ENCODE data around the gene SHPK.

Gene SHPK

DNA sequence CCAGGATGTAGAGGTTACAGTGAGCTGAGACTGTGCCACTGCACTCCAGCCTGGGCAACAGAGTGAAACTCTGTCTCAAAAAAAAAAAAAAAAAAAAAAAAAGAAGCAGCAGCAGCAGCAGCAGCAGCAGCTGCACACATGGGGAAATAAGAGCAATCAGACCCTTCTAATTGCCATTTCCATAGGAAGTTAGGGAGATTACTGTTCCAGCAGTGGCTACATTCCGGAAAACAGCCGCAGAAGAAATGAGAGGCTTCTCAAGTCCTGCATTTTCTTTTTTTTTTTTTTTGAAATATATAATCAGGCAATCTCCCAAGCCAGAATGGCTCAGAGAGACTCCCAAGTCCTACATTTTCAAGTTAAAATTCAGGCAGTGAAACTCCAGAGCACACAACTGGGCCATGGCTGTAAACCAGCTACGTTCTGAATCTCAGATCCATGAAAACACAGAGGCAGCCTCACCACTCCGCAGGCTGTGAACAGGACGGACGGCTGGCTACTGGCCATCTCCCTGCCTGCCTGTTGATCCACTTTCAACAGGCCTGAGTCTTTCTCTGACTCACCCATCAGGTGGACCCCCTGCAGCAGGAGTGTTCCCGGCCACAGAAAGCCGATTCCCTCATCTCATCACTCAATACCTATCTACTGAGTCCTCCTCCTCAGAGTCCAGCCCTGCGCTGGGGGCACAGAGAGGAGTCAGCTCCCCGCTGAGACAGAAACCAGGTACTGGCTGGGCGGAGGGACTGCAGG is 41.8 kb downstream of the SHPK start:
- H3K4me3 ChIP-seq (ENCODE audit: low read depth, low read length, poor library complexity, severe bottlenecking), result no peak overlapping the region
- 0 out of 2 replicates have a peak, but pooled peaks cover 3% of the 10 kb centered on the region for H3K36me3 ChIP-seq (ENCODE audit: insufficient read depth, low read length)
- no peak overlapping the region for H3K27ac ChIP-seq (ENCODE audit: low read depth, low read length, poor library complexity, severe bottlenecking)
- H4K20me1 ChIP-seq (ENCODE audit: insufficient read depth, low read length), result no peaks in the 10 kb centered on the region
- no peaks in the 10 kb centered on the region for H3K9me2 ChIP-seq (ENCODE audit: low read depth, low read length)
- no peak for TF ChIP-seq EZH2 (IDR thresholded peaks at IDR 0.05; ENCODE audit: borderline replicate concordance, low read length)
- TF ChIP-seq, protein P1, sequence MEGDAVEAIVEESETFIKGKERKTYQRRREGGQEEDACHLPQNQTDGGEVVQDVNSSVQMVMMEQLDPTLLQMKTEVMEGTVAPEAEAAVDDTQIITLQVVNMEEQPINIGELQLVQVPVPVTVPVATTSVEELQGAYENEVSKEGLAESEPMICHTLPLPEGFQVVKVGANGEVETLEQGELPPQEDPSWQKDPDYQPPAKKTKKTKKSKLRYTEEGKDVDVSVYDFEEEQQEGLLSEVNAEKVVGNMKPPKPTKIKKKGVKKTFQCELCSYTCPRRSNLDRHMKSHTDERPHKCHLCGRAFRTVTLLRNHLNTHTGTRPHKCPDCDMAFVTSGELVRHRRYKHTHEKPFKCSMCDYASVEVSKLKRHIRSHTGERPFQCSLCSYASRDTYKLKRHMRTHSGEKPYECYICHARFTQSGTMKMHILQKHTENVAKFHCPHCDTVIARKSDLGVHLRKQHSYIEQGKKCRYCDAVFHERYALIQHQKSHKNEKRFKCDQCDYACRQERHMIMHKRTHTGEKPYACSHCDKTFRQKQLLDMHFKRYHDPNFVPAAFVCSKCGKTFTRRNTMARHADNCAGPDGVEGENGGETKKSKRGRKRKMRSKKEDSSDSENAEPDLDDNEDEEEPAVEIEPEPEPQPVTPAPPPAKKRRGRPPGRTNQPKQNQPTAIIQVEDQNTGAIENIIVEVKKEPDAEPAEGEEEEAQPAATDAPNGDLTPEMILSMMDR (IDR thresholded peaks at IDR 0.05; ENCODE audit: low read length), result no peak
- no peaks in the 10 kb centered on the region for H3K79me2 ChIP-seq (ENCODE audit: insufficient read depth, low read length)
- no peak overlapping the region for H2AFZ ChIP-seq (ENCODE audit: low read length)
- H3K9ac ChIP-seq (ENCODE audit: low read length), result no peak overlapping the region
- H3K9me3 ChIP-seq (ENCODE audit: low read length), result no peaks in the 10 kb centered on the region
- H3K4me2 ChIP-seq (ENCODE audit: low read length), result no peak overlapping the region
- no peaks in the 10 kb centered on the region for H3K27me3 ChIP-seq (ENCODE audit: insufficient read depth, low read length)
- no peaks in the 10 kb centered on the region for H3F3A ChIP-seq (ENCODE audit: insufficient read depth, low read length)
- no peaks in the 10 kb centered on the region for H3K4me1 ChIP-seq (ENCODE audit: insufficient read depth, low read length, severe bottlenecking)

DNA sequence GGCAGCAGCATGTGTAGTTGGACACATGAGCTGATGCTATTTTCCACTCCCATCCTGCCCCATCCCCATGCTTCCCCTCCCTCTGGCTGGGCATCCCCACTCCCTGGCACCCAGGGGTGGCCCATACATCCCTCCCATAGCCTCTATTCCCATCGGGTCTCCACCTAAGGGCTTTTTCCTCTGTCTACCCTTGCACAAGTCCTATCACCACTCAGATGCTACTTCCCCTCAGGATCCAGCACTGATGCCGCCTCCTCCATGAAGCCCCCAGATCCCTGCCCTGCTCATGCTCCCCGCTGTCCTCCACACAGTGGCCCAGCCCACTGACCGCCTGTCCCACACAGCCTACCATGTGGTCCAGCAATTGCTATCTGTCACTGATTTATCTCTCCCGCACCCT is 42.7 kb downstream of the SHPK start:
- Histone ChIP-seq H3K4me2 (ENCODE audit: low read length) (no peak overlapping the region), H4K20me1 (ENCODE audit: insufficient read depth, low read length) (no peaks in the 10 kb centered on the region), H3K4me3 (ENCODE audit: low read depth, low read length, poor library complexity, severe bottlenecking) (no peak overlapping the region), H3K9me3 (ENCODE audit: low read length) (no peaks in the 10 kb centered on the region), H2AFZ (ENCODE audit: low read length) (no peak overlapping the region), H3K9me2 (ENCODE audit: low read depth, low read length) (no peaks in the 10 kb centered on the region), H3F3A (ENCODE audit: insufficient read depth, low read length) (no peaks in the 10 kb centered on the region), H3K27me3 (ENCODE audit: insufficient read depth, low read length) (no peaks in the 10 kb centered on the region), H3K27ac (ENCODE audit: low read depth, low read length, poor library complexity, severe bottlenecking) (no peak overlapping the region), H3K79me2 (ENCODE audit: insufficient read depth, low read length) (no peaks in the 10 kb centered on the region), H3K4me1 (ENCODE audit: insufficient read depth, low read length, severe bottlenecking) (no peaks in the 10 kb centered on the region), H3K36me3 (ENCODE audit: insufficient read depth, low read length) (0 out of 2 replicates have a peak, but pooled peaks cover 3% of the 10 kb centered on the region), H3K9ac (ENCODE audit: low read length) (no peak overlapping the region)
- TF ChIP-seq, protein P1 (IDR thresholded peaks at IDR 0.05; ENCODE audit: low read length), result no peak
- no peak for TF ChIP-seq EZH2 (IDR thresholded peaks at IDR 0.05; ENCODE audit: borderline replicate concordance, low read length)

DNA sequence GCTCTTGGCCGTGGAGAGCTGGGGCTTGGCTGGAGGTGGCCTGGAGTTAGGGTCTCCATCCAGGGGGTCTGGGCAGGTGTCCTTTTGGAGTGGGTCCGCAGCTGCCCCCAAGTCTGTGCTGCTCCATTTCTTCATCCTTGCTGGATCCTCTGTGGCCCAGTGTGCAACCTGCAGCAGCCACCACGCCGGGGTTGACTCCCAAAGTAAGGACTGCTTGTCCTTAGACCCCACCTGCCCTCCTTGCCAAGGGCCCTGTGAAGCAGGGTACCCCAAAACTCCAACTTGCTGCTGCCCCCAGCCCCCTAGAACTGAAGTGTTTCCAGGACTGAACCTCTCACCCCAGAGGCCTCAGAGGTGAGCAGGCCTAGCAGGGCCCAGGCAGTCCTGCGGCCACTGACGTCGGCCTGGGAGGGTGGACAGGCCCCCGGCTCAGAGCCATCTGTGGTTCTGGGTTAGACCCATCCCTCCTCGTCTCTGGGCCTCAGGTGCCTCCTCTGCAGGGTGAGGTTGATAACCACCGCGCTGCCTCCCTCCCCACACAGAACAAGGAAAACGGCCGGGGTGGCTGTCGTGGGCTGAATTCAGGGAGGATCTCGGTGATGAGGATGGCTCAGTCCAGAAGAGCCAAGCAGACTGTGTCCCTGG is 43.7 kb downstream of the SHPK start:
- H3K9me3 ChIP-seq (ENCODE audit: low read length), result no peaks in the 10 kb centered on the region

More for the DNA sequence above, 43.7 kb downstream of the SHPK start:
- Histone ChIP-seq H3K27me3 (ENCODE audit: insufficient read depth, low read length) (no peaks in the 10 kb centered on the region), H2AFZ (ENCODE audit: low read length) (no peak overlapping the region), H4K20me1 (ENCODE audit: insufficient read depth, low read length) (no peaks in the 10 kb centered on the region), H3F3A (ENCODE audit: insufficient read depth, low read length) (no peaks in the 10 kb centered on the region), H3K9ac (ENCODE audit: low read length) (no peak overlapping the region), H3K27ac (ENCODE audit: low read depth, low read length, poor library complexity, severe bottlenecking) (no peak overlapping the region), H3K79me2 (ENCODE audit: insufficient read depth, low read length) (no peaks in the 10 kb centered on the region), H3K4me2 (ENCODE audit: low read length) (no peak overlapping the region), H3K36me3 (ENCODE audit: insufficient read depth, low read length) (0 out of 2 replicates have a peak, but pooled peaks cover 3% of the 10 kb centered on the region), H3K4me3 (ENCODE audit: low read depth, low read length, poor library complexity, severe bottlenecking) (no peak overlapping the region), H3K9me2 (ENCODE audit: low read depth, low read length) (no peaks in the 10 kb centered on the region), H3K4me1 (ENCODE audit: insufficient read depth, low read length, severe bottlenecking) (no peaks in the 10 kb centered on the region)
- TF ChIP-seq, protein P1 (IDR thresholded peaks at IDR 0.05; ENCODE audit: low read length), result no peak
- TF ChIP-seq EZH2 (IDR thresholded peaks at IDR 0.05; ENCODE audit: borderline replicate concordance, low read length), result no peak

Measured in OCI-LY1 (cell line).